ENCODE results near the gene TRAM2.

- TF ChIP-seq POLR2A (IDR thresholded peaks at IDR 0.05; ENCODE audit: low read depth, low read length) (no peak), TAF1 (IDR thresholded peaks at IDR 0.05; ENCODE audit: borderline replicate concordance, low read depth, low read length) (no peak), EZH2 (IDR thresholded peaks at IDR 0.05; ENCODE audit: borderline replicate concordance, control insufficient read depth, low read depth, low read length) (no peak), FOXM1 (IDR thresholded peaks at IDR 0.05; ENCODE audit: low read depth, low read length) (no peak), RB1 (IDR thresholded peaks at IDR 0.05; ENCODE audit: borderline replicate concordance) (no peak), BCL3 (IDR thresholded peaks at IDR 0.05; ENCODE audit: borderline replicate concordance, insufficient read depth, low read depth, low read length, poor library complexity, severe bottlenecking) (no peak), RAD21 (IDR thresholded peaks at IDR 0.05; ENCODE audit: insufficient read depth, low read depth, low read length) (no peak), ATF3 (IDR thresholded peaks at IDR 0.05; ENCODE audit: borderline replicate concordance, extremely low read depth, low read depth, low read length) (no peak), MEF2A (IDR thresholded peaks at IDR 0.05; ENCODE audit: insufficient read depth, low read depth, low read length) (no peak), FOS (IDR thresholded peaks at IDR 0.05; ENCODE audit: borderline replicate concordance, extremely low read depth, insufficient read length) (no peak), POLR2AphosphoS5 (IDR thresholded peaks at IDR 0.05; ENCODE audit: low read length) (no peak), MAX (IDR thresholded peaks at IDR 0.05; ENCODE audit: low read depth, low read length) (no peak)
Measured at GRCh38 chr6:52554684-52555280, 22.1 kb downstream of the TRAM2 start.
